ENCODE data around the gene MORC4.
"Not testable (repeated sequence)": the region's sequence is repeated elsewhere in the genome, so short reads cannot be mapped to it uniquely, and the experiment has no call there.

MORC4 gene

DNA sequence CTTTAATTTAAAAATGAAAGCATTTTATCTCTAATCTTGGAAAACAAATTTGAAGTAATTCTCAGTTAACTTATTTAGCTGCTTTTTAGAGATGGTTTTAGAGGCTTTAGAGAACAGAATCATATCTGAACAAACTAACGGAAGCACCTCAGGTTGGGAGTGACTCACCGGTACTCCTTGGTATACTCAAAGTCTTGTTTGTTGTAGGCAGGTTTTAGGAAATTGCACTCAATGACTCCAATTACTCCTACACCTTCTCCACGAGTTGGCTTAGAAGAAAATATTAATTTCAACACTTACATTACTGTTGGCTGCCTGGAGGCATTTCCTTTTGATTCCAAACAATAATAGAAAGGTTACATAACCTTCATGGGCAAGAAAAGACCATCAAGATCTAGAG, 23.6 kb downstream of the MORC4 start:
- TF ChIP-seq MYC (IDR thresholded peaks at IDR 0.05; ENCODE audit: low read depth, low read length) (no peak), POLR2A (IDR thresholded peaks at IDR 0.05; ENCODE audit: extremely low read depth, insufficient read length) (no peak)
- TF ChIP-seq, protein P1, sequence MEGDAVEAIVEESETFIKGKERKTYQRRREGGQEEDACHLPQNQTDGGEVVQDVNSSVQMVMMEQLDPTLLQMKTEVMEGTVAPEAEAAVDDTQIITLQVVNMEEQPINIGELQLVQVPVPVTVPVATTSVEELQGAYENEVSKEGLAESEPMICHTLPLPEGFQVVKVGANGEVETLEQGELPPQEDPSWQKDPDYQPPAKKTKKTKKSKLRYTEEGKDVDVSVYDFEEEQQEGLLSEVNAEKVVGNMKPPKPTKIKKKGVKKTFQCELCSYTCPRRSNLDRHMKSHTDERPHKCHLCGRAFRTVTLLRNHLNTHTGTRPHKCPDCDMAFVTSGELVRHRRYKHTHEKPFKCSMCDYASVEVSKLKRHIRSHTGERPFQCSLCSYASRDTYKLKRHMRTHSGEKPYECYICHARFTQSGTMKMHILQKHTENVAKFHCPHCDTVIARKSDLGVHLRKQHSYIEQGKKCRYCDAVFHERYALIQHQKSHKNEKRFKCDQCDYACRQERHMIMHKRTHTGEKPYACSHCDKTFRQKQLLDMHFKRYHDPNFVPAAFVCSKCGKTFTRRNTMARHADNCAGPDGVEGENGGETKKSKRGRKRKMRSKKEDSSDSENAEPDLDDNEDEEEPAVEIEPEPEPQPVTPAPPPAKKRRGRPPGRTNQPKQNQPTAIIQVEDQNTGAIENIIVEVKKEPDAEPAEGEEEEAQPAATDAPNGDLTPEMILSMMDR (IDR thresholded peaks at IDR 0.05; ENCODE audit: low read depth, low read length) = no peak
- TF ChIP-seq, protein P2, sequence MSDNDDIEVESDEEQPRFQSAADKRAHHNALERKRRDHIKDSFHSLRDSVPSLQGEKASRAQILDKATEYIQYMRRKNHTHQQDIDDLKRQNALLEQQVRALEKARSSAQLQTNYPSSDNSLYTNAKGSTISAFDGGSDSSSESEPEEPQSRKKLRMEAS (IDR thresholded peaks at IDR 0.05; ENCODE audit: low read depth, low read length) = no peak
- no peak overlapping the region for H3K4me3 ChIP-seq (ENCODE audit: low read depth, low read length)
- no peak for DNase-seq (ENCODE audit: low read depth)

DNA sequence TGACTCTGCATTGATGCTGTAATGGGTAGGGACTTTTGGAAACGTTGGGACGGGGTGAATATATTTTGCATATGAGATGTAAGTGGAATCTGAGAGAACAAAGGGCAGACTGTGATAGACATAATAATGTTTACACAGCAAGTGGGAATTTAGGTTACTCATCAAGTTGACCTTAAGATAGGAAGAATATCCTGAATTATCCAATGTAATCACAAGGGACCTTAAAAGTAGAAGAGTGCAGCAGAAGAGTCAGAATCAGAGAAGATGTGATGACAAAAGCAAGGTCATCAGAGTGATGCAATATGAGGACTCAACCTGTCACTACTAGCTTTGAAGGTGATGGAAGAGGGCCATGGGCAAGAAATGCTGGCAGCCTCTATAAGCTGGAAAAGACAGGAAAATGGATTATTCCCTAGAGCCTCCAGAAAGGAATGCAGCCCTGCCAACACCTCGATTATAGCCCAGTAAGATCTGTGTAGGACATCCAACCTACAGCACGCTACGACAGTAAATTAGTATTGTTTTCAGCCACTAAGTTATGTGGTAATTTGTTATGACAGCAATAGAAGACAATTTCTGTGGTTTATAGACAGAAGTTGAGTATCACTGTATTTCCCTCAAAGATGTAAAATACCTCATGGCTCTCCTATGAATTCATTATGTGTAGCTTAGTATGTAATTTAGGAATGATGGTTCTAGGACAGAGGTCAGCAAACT, 26.4 kb downstream of the MORC4 start:
- no peak for TF ChIP-seq POLR2A (IDR thresholded peaks at IDR 0.05; ENCODE audit: extremely low read depth, insufficient read length)
- TF ChIP-seq, protein P2 (IDR thresholded peaks at IDR 0.05; ENCODE audit: low read depth, low read length) = no peak
- TF ChIP-seq MYC (IDR thresholded peaks at IDR 0.05; ENCODE audit: low read depth, low read length) = no peak
- TF ChIP-seq, protein P1 (IDR thresholded peaks at IDR 0.05; ENCODE audit: low read depth, low read length) = no peak
- DNase-seq (ENCODE audit: low read depth) = no peak
- no peak overlapping the region for H3K4me3 ChIP-seq (ENCODE audit: low read depth, low read length)

DNA sequence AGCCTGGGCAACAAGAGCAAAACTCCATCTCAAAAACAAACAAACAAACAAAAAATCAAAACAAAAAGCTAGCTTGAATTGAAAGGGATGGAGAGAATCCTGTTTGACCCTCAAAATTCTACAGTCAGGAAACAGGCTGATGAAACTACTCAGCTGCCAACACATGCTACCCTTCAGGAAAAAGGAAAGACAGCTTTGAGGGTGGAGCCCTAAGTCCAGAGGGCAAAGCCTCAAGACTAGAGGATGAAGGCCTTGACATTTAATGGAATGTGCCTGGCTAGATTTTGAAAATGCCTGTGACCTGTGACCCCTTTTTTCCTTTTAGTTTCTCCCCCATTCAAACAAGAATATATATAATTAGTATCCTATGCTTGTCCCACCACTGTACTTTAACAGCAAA, 27.1 kb downstream of the MORC4 start:
- no peak overlapping the region for H3K4me3 ChIP-seq (ENCODE audit: low read depth, low read length)
- no peak for DNase-seq (ENCODE audit: low read depth)
- TF ChIP-seq MYC (IDR thresholded peaks at IDR 0.05; ENCODE audit: low read depth, low read length) = no peak
- TF ChIP-seq, protein P1 (IDR thresholded peaks at IDR 0.05; ENCODE audit: low read depth, low read length) = no peak
- no peak for TF ChIP-seq POLR2A (IDR thresholded peaks at IDR 0.05; ENCODE audit: extremely low read depth, insufficient read length)
- TF ChIP-seq, protein P2 (IDR thresholded peaks at IDR 0.05; ENCODE audit: low read depth, low read length) = no peak

DNA sequence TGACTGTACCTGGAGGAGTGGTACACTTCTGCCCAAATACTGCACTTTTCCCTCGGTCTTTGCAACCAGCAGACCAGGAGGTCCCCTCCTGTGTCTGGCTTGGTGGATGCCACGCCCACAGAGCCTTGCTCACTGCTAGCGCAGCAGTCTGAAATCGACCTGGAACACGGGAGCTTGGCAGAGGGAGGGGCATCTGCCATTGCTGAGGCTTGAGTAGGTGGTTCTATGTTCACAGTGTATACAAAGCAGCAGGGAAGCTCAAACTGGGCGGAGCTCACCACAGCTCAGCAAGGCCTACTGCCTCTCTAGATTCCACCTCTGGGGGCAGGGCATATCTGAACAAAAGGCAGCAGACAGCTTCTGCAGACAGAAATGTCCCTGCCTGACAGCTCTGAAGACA, 33.5 kb downstream of the MORC4 start:
- H3K4me3 ChIP-seq (ENCODE audit: low read depth, low read length); DNase-seq (ENCODE audit: low read depth): not testable (repeated sequence)

DNA sequence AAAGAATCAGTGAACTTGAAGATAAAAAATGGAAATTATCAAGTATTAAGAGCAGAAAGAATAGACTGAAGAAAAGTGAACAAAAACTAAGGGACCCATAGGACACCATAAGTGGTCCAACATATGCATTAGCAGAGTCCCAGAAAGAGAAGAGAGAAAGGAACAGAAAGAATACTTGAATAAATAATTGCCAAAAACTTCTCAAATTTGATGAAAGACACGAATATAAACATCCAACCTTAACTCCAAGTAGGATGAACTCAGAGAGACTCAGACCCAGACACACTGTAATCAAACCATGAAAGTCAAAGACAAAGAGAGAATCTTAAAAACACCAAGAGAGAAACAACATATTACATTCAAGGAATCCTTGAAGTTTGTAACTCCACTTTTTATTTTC, 35.7 kb downstream of the MORC4 start:
- no peak for DNase-seq (ENCODE audit: low read depth)
- TF ChIP-seq MYC (IDR thresholded peaks at IDR 0.05; ENCODE audit: low read depth, low read length) (no peak), POLR2A (IDR thresholded peaks at IDR 0.05; ENCODE audit: extremely low read depth, insufficient read length) (no peak)
- TF ChIP-seq, protein P2 (IDR thresholded peaks at IDR 0.05; ENCODE audit: low read depth, low read length) = no peak
- TF ChIP-seq, protein P1 (IDR thresholded peaks at IDR 0.05; ENCODE audit: low read depth, low read length) = no peak
- no peak overlapping the region for H3K4me3 ChIP-seq (ENCODE audit: low read depth, low read length)

DNA sequence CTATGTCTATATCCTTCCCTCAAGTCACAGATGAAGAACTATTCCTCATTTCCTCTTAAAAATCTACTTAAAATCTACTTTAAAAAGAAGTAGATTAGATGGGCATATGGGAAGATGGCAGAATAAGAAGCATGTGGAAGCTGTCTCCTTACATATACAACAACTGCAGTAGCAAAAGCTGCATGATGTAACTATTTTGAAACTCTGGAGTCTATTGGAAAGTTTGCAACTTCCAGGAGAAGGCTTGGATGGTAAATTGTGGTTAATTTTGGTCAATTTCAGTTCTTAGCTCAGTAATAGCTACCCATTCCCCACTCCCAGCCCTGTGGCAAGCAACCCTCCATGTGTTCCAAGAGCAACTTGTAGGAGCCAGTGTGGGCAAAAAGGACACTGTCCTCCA, 36.9 kb downstream of the MORC4 start:
- no peak for DNase-seq (ENCODE audit: low read depth)
- H3K4me3 ChIP-seq (ENCODE audit: low read depth, low read length) = no peak overlapping the region
- TF ChIP-seq MYC (IDR thresholded peaks at IDR 0.05; ENCODE audit: low read depth, low read length) = no peak
- TF ChIP-seq, protein P2 (IDR thresholded peaks at IDR 0.05; ENCODE audit: low read depth, low read length) = no peak
- no peak for TF ChIP-seq POLR2A (IDR thresholded peaks at IDR 0.05; ENCODE audit: extremely low read depth, insufficient read length)
- TF ChIP-seq, protein P1 (IDR thresholded peaks at IDR 0.05; ENCODE audit: low read depth, low read length) = no peak

All from NB4 (cell line).